Measurements from ENCODE around the gene PET100.

DNA sequence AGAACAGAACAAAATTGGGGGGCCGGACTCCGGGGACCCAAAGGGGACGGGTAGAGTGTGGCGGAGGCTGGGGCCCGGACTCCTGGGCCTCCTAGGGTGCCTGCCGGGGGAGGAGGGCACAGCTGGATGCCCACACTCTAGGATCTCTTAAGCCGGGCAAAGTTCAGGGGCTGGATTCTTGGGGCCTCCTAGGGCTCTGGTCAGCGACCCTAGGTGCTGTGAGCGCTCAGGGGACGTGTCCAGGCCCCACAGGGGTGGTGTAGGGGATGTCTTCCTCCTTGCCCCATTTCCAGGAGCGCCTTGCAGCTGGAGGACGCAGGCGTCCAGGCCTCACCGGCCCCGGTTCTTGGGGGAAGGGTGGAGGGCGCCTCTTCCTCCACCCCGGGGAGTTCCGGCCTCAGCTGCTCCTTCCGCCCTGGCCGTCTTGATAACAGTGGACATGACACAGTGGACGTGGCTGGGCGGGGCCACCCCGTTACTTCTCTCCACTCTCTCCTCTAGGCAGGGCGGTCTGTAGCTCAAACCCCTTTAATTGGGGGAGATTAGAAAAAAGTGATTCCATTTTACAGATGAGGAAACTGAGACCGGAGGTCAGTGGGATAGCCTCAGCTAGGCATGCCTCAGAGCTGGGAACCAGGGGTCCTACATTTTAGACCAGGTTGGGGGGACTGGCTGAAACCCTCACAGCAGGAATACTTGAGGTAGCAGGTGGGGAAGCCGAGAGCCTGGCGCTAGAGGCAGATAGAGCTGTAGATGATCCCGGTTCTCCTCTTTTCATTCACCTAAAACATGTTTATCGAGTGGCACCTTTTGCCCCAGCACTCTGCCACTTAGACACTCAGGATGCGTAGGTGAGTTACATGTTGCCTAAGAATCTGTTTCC is 8.0 kb downstream of the PET100 start:
- TF ChIP-seq, protein P1, sequence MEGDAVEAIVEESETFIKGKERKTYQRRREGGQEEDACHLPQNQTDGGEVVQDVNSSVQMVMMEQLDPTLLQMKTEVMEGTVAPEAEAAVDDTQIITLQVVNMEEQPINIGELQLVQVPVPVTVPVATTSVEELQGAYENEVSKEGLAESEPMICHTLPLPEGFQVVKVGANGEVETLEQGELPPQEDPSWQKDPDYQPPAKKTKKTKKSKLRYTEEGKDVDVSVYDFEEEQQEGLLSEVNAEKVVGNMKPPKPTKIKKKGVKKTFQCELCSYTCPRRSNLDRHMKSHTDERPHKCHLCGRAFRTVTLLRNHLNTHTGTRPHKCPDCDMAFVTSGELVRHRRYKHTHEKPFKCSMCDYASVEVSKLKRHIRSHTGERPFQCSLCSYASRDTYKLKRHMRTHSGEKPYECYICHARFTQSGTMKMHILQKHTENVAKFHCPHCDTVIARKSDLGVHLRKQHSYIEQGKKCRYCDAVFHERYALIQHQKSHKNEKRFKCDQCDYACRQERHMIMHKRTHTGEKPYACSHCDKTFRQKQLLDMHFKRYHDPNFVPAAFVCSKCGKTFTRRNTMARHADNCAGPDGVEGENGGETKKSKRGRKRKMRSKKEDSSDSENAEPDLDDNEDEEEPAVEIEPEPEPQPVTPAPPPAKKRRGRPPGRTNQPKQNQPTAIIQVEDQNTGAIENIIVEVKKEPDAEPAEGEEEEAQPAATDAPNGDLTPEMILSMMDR (IDR thresholded peaks at IDR 0.05; ENCODE audit: poor library complexity, severe bottlenecking) = no peak
- no peak for TF ChIP-seq POLR2AphosphoS5 (IDR thresholded peaks at IDR 0.05)
- TF ChIP-seq TAF1 (IDR thresholded peaks at IDR 0.05; ENCODE audit: low read depth) = no peak
- TF ChIP-seq MXI1 (conservative IDR thresholded peaks at IDR 0.05; ENCODE audit: poor library complexity, severe bottlenecking) = no peak
- no peak for TF ChIP-seq EZH2 (IDR thresholded peaks at IDR 0.05; ENCODE audit: borderline replicate concordance, insufficient read depth, low read length, poor library complexity, severe bottlenecking)
- TF ChIP-seq RAD21 (conservative IDR thresholded peaks at IDR 0.05) = no peak

Data from neural cell (in vitro differentiated cells).